Measurements from ENCODE around the gene TDP1.

DNA sequence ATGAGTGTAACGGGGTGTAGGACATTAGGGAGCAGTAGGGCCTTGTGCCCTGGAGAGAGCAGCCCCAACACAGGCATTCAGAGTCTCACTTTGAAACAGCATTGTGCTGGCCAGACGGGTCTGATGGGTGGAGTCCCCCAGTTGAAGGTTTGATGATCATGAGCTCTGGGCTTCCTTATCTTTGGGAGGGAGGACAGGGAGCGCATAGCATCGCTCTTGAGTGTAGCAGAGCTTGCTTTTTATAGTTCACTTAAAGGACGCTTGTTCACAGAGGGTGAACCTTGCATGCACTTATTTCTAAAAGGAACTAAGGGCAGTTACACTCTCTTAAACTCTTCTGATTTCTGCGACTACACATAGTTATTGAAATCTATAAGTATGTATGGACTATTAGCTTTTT lies 116.6 kb downstream of the TDP1 start:
- TF ChIP-seq GABPA (IDR thresholded peaks at IDR 0.05; ENCODE audit: low read depth) = no peak
- TF ChIP-seq, protein P1, sequence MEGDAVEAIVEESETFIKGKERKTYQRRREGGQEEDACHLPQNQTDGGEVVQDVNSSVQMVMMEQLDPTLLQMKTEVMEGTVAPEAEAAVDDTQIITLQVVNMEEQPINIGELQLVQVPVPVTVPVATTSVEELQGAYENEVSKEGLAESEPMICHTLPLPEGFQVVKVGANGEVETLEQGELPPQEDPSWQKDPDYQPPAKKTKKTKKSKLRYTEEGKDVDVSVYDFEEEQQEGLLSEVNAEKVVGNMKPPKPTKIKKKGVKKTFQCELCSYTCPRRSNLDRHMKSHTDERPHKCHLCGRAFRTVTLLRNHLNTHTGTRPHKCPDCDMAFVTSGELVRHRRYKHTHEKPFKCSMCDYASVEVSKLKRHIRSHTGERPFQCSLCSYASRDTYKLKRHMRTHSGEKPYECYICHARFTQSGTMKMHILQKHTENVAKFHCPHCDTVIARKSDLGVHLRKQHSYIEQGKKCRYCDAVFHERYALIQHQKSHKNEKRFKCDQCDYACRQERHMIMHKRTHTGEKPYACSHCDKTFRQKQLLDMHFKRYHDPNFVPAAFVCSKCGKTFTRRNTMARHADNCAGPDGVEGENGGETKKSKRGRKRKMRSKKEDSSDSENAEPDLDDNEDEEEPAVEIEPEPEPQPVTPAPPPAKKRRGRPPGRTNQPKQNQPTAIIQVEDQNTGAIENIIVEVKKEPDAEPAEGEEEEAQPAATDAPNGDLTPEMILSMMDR (IDR thresholded peaks at IDR 0.05; ENCODE audit: insufficient read depth, low read length) = no peak
- no peak for TF ChIP-seq POLR2AphosphoS5 (IDR thresholded peaks at IDR 0.05; ENCODE audit: low read depth)

Measured in HL-60 (cell line).